ENCODE results near the gene NARF. TPM values are rescaled to one million over a fixed set of nuclear protein-coding genes. Genes with fewer than 3 reads are reported as not detected.
A peak's percentile ranks its signal among the peaks of the same experiment; 100 is the strongest.
"Not testable (repeated sequence)": the region's sequence is repeated elsewhere in the genome, so short reads cannot be mapped to it uniquely, and the experiment has no call there.

The NARF gene
- total RNA-seq (10 to 100 TPM; 45.9 to 76.0 TPM), polyA plus RNA-seq (100 to 1,000 TPM in 1 of 2 donors, 10 to 100 TPM in 1; 34.4 to 162 TPM)
- long read RNA-seq, donor 1, transcript NARF-204 (11 exons, 1,766 nt): minor isoform, 17 of 248 reads
- long read RNA-seq, donor 1, transcript NARF-201 (11 exons, 3,949 nt): major isoform, 145 of 248 reads
- long read RNA-seq, donor 1, transcript NARF-203 (12 exons, 1,722 nt): minor isoform, 5 of 248 reads
- long read RNA-seq, donor 1, transcript NARF-209 (10 exons, 2,598 nt): minor isoform, 16 of 248 reads
- long read RNA-seq, donor 1, partial matches to known transcripts: 9 of 248 reads
- long read RNA-seq, donor 1, other reads (novel, unspliced or antisense): 52 of 248 reads
- long read RNA-seq, donor 2, transcript NARF-201 (11 exons, 3,949 nt): major isoform, 24 of 47 reads
- long read RNA-seq, donor 2, partial matches to known transcripts: 7 of 47 reads
- long read RNA-seq, donor 2, other reads (novel, unspliced or antisense): 13 of 47 reads

- peak; percentile 100 for ATAC-seq (ENCODE audit: low FRiP score)
- Histone ChIP-seq H3K27me3 (ENCODE audit: control insufficient read depth in 1 of 2, insufficient read depth in 2 of 2, low read length in 1 of 2) (no peaks in the 10 kb centered on the region), H3K27ac (ENCODE audit: low read depth in 1 of 2, low read length in 2 of 2) (peak within 1 kb of the TSS; percentile 98 to 100), H3K36me3 (ENCODE audit: control insufficient read depth in 1 of 2, insufficient read depth in 2 of 2, low read length in 1 of 2) (no peaks in the 10 kb centered on the region), H3K4me3 (ENCODE audit: low read length in 2 of 2) (peak within 1 kb of the TSS; percentile 85 to 94), H3K9me3 (ENCODE audit: control insufficient read depth, low read length) (no peaks in the 10 kb centered on the region), H3K4me1 (ENCODE audit: control insufficient read depth in 1 of 2, insufficient read depth in 2 of 2, low read length in 2 of 2) (peaks cover 0 to 2% of the 10 kb centered on the region in 2 donors)
- intact Hi-C loops (cut with DNase I): loop anchor here in 1 of 2 donors (2.0 to 10.0 kb wide), 2 partner anchors 30 to 96 kb away; no protein-coding TSS in a partner anchor
- peak; percentile 98 for DNase-seq
- WGBS, 2 donors: 0% methylated on average over 82 to 85 of the region's 85 CpGs
Observed at GRCh38 chr17:82458179-82458884, at the start of gene NARF. Gene NARF, plus strand, starts transcription at chr17:82458741. Its CDS starts 63 bp downstream, at chr17:82458804.

- Histone ChIP-seq H3K36me3 (ENCODE audit: control insufficient read depth in 1 of 2, insufficient read depth in 2 of 2, low read length in 1 of 2) (no peaks in the 10 kb centered on the region), H3K4me3 (ENCODE audit: low read length in 2 of 2) (no peak overlapping the region), H3K4me1 (ENCODE audit: control insufficient read depth in 1 of 2, insufficient read depth in 2 of 2, low read length in 2 of 2) (no peaks in the 10 kb centered on the region), H3K27ac (ENCODE audit: low read depth in 1 of 2, low read length in 2 of 2) (no peak overlapping the region), H3K27me3 (ENCODE audit: control insufficient read depth in 1 of 2, insufficient read depth in 2 of 2, low read length in 1 of 2) (no peaks in the 10 kb centered on the region), H3K9me3 (ENCODE audit: control insufficient read depth, low read length) (no peaks in the 10 kb centered on the region)
- intact Hi-C loops (cut with DNase I): no loop called here
- WGBS, 2 donors: 95% methylated on average over 21 of the region's 21 CpGs
- ATAC-seq (ENCODE audit: low FRiP score) (no peak), DNase-seq (peak in 1 of 2 donors; percentile 54)
Observed at GRCh38 chr17:82408938-82409318, 49.6 kb upstream of the NARF start.

GRCh38 chr17:82410014-82410716, 48.4 kb upstream of the NARF start:
- H3K27ac ChIP-seq (ENCODE audit: low read depth in 1 of 2, low read length in 2 of 2): no peak overlapping the region
- H3K4me3 ChIP-seq (ENCODE audit: low read length in 2 of 2): no peak overlapping the region
- H3K27me3 ChIP-seq (ENCODE audit: control insufficient read depth in 1 of 2, insufficient read depth in 2 of 2, low read length in 1 of 2): no peaks in the 10 kb centered on the region
- no peaks in the 10 kb centered on the region for H3K9me3 ChIP-seq (ENCODE audit: control insufficient read depth, low read length)
- intact Hi-C loops (cut with DNase I): loop anchor here in 1 of 2 donors (10.0 kb wide), 1 partner anchor 145 kb away; no protein-coding TSS in a partner anchor
- no peaks in the 10 kb centered on the region for H3K36me3 ChIP-seq (ENCODE audit: control insufficient read depth in 1 of 2, insufficient read depth in 2 of 2, low read length in 1 of 2)
- WGBS, 2 donors: 92 to 93% methylated on average over 14 of the region's 14 CpGs
- no peaks in the 10 kb centered on the region for H3K4me1 ChIP-seq (ENCODE audit: control insufficient read depth in 1 of 2, insufficient read depth in 2 of 2, low read length in 2 of 2)
- DNase-seq: no peak
- no peak for ATAC-seq (ENCODE audit: low FRiP score)

GRCh38 chr17:82411396-82412053, 47.0 kb upstream of the NARF start:
- DNase-seq: no peak
- no peaks in the 10 kb centered on the region for H3K36me3 ChIP-seq (ENCODE audit: control insufficient read depth in 1 of 2, insufficient read depth in 2 of 2, low read length in 1 of 2)
- 95% methylated on average over 24 of the region's 24 CpGs for WGBS, 2 donors

GRCh38 chr17:82412081-82412480, 46.5 kb upstream of the NARF start:
- intact Hi-C loops (cut with DNase I): loop anchor here in 1 of 2 donors (10.0 kb wide), 1 partner anchor 143 kb away; no protein-coding TSS in a partner anchor
- not testable (repeated sequence) for H3K36me3 ChIP-seq (ENCODE audit: control insufficient read depth in 1 of 2, insufficient read depth in 2 of 2, low read length in 1 of 2); H3K27ac ChIP-seq (ENCODE audit: low read depth in 1 of 2, low read length in 2 of 2); H3K4me1 ChIP-seq (ENCODE audit: control insufficient read depth in 1 of 2, insufficient read depth in 2 of 2, low read length in 2 of 2); H3K4me3 ChIP-seq (ENCODE audit: low read length in 2 of 2); H3K27me3 ChIP-seq (ENCODE audit: control insufficient read depth in 1 of 2, insufficient read depth in 2 of 2, low read length in 1 of 2); H3K9me3 ChIP-seq (ENCODE audit: control insufficient read depth, low read length); DNase-seq; ATAC-seq (ENCODE audit: low FRiP score)
- 91% methylated on average over 11 to 16 of the region's 16 CpGs for WGBS, 2 donors

More at GRCh38 chr17:82411396-82412053, 47.0 kb upstream of the NARF start:
- Histone ChIP-seq H3K4me1 (ENCODE audit: control insufficient read depth in 1 of 2, insufficient read depth in 2 of 2, low read length in 2 of 2) (no peaks in the 10 kb centered on the region), H3K27me3 (ENCODE audit: control insufficient read depth in 1 of 2, insufficient read depth in 2 of 2, low read length in 1 of 2) (no peaks in the 10 kb centered on the region), H3K9me3 (ENCODE audit: control insufficient read depth, low read length) (no peaks in the 10 kb centered on the region), H3K27ac (ENCODE audit: low read depth in 1 of 2, low read length in 2 of 2) (no peak overlapping the region), H3K4me3 (ENCODE audit: low read length in 2 of 2) (no peak overlapping the region)
- no peak for ATAC-seq (ENCODE audit: low FRiP score)
- intact Hi-C loops (cut with DNase I): loop anchor here in 1 of 2 donors (10.0 kb wide), 1 partner anchor 143 kb away; no protein-coding TSS in a partner anchor

GRCh38 chr17:82412535-82413520, 45.7 kb upstream of the NARF start:
- DNase-seq (no peak), ATAC-seq (ENCODE audit: low FRiP score) (no peak)
- H3K4me3 ChIP-seq (ENCODE audit: low read length in 2 of 2): no peak overlapping the region
- no peaks in the 10 kb centered on the region for H3K4me1 ChIP-seq (ENCODE audit: control insufficient read depth in 1 of 2, insufficient read depth in 2 of 2, low read length in 2 of 2)
- WGBS, 2 donors: 85 to 87% methylated on average over 29 of the region's 29 CpGs
- intact Hi-C loops (cut with DNase I): loop anchor here in 1 of 2 donors (10.0 kb wide), 1 partner anchor 142 kb away; no protein-coding TSS in a partner anchor
- H3K9me3 ChIP-seq (ENCODE audit: control insufficient read depth, low read length): no peaks in the 10 kb centered on the region
- H3K27me3 ChIP-seq (ENCODE audit: control insufficient read depth in 1 of 2, insufficient read depth in 2 of 2, low read length in 1 of 2): no peaks in the 10 kb centered on the region
- no peak overlapping the region for H3K27ac ChIP-seq (ENCODE audit: low read depth in 1 of 2, low read length in 2 of 2)
- H3K36me3 ChIP-seq (ENCODE audit: control insufficient read depth in 1 of 2, insufficient read depth in 2 of 2, low read length in 1 of 2): no peaks in the 10 kb centered on the region

- intact Hi-C loops (cut with DNase I): loop anchor here (1.0 to 10.0 kb wide), 2 partner anchors 63 to 140 kb away; no protein-coding TSS in a partner anchor
- Histone ChIP-seq H3K27me3 (ENCODE audit: control insufficient read depth in 1 of 2, insufficient read depth in 2 of 2, low read length in 1 of 2) (no peaks in the 10 kb centered on the region), H3K36me3 (ENCODE audit: control insufficient read depth in 1 of 2, insufficient read depth in 2 of 2, low read length in 1 of 2) (no peaks in the 10 kb centered on the region), H3K4me3 (ENCODE audit: low read length in 2 of 2) (no peak overlapping the region), H3K27ac (ENCODE audit: low read depth in 1 of 2, low read length in 2 of 2) (no peak overlapping the region), H3K9me3 (ENCODE audit: control insufficient read depth, low read length) (no peaks in the 10 kb centered on the region), H3K4me1 (ENCODE audit: control insufficient read depth in 1 of 2, insufficient read depth in 2 of 2, low read length in 2 of 2) (no peaks in the 10 kb centered on the region)
- ATAC-seq (ENCODE audit: low FRiP score) (peak; percentile 76), DNase-seq (peak; percentile 79 to 92)
- 17 to 18% methylated on average over 38 of the region's 38 CpGs for WGBS, 2 donors
Observed at GRCh38 chr17:82414548-82415281, 43.8 kb upstream of the NARF start.
